RPMI8226 (cell line): ENCODE results near the gene UVRAG.

Source experiments
- DNase-seq: peaks from one replicate; pipeline ENCODE4 v3.0.0-alpha.2; 2015

The UVRAG gene

DNA sequence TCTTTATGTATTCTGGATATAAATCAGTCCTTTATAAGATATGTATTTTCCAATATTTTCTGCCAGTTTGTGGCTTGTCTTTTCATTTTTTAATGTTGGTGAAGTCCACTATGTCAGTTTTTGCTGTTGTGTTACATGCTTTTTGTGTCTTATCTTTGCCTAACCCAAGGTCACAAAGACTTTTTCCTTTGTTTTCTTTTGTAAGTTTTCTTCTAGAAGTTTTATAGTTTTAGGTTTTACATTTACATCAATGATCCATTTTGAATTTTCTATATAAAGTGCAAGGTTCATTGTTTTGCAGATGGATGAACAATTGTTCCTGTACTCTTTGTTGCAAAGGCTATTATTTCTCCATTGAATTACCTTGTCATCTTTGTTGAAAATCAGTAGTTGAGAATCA lies 69.3 kb downstream of the UVRAG start:
- no peak for DNase-seq

DNA sequence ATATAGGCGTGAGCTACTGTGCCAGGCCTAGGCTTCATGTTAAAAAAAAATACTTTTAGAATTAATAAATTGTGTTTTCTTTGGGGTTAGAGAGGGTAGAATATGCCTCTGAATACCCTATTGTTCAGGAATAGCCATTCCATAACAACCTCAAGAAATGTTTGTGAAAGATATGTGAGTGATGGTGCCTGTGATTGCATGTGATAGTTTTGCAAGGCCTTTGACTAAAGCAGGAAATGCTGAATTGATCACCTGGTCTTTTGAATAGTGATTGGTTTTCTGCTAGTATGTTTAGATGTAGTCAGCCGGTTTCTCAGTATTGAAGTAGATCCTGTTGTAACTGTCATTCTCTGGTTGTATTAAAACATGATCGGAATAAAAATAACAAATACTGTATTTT lies 73.4 kb downstream of the UVRAG start:
- DNase-seq = no peak

DNA sequence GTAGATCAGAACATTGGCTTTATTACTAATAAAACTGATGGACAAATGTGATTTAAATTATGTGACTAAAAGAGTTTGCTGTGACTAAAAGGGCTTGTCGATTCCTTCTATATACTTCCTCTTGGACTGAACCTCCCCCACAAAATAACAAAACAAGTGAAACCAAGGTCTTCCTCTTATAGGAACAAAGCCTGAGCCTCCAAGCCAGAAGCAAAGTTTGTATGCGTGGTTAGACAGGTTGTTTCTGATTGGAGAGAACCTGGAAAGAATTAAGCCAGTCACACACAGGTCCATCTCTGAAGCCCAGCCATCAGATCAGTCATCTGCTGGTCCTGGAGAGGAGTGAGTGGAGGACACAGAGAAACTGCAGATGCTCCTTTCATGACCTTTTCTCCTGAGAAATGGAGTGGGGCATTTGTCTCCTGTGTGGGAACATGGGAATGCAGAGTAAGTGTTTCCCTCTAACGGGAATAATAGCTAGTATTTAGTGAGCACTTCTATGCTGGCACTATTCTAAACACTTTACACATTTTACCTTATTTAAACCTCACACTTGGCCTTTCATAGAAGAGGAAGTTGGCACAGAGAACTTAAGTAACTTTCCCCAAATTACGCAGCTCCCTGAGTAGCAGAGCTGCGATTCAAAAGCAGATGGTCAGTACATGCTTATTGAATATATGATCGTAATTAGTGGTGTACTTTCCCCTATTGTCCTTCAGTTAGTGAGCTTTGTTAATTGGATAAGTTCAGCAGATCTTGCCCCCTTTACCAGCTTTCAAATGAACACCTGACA lies 77.1 kb downstream of the UVRAG start:
- DNase-seq = no peak

DNA sequence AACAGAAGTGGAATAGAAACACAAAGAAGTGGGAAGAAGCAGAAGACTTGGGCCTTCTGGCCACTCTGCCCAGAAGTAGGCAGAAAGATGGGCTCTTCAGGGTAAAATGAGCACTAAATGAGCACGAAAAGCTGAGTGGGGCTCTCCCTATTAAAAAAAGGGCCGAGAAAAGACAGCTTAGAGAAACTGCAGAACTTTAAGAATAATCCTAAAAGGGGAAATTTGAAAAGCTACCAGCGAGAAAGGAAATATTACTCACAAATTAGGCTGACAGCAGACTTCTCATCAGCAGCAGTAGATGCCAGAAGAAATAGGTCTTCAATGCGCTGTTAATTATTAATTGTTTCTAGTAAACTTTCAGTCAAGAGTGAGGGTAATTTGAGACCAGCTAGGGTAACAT lies 78.2 kb downstream of the UVRAG start:
- no peak for DNase-seq

DNA sequence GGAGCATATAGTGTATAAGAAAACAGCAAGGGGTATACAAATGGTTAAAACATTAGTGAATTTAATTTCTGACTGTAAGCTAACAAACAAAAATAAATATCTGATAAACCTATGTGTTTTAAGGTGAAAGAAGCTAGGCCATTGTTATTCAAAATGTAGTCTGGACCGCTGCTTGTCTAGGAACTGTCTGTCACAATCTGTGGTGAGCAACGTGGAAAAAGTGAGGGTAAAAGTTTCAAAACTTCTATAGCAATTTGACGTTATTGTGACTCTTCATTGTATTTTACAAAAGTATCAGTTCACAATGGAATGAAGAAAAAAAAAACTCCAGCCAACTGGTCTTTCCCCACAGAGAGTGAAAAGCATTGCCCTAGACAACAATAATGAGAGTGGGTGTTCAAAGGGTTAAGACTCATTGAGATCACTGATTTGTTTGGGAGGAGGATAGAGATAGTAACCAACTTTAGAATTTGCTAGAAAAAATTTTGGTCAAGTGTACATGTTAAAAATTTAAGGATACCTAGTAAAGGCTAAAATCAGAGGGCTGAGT lies 79.1 kb downstream of the UVRAG start:
- DNase-seq = no peak

DNA sequence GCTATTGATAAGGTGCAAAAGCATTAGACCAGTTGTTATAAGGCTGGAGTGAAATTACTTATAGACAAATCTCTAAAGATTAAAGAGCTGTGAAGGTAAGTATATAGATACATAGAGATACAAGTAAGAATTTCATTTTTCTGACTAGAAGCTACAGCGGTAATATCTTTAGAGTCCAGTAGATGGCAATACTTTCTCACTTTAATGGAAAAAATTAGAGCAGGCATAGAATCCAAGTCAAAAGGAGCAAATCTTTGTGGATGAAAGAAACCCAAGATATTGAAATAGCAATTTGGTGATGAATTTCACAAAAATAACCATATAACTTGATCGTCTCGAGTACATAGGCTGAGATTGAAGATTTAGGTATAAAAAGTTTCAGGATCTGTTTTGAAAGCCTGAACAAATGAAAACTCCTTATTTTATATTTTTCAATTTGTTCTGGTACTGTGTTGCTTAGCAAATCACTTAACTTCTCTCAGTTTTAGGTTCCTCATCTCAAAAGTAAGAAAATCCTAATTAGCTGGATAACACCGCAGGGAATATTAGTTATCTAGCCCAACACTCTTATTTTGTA lies 81.9 kb downstream of the UVRAG start:
- peak; percentile 59 for DNase-seq

DNA sequence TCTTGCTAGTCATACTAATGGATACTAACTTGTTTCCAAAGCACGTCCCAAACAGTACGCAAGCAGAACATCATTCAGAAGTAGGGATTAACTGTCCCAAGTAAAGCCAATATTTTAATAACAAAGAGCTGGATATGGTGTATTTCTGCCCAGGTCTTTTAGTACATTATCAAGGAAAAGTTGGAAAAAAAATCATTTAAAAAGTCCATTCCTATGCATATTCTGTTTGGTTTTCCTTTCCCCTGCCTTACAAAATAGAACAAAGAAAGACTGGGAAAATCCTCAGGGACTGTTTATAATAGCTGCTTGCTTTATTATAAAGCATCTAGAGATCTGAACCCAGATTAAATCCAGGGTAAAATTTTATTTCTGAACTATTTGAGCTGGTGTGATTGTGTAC lies 83.9 kb downstream of the UVRAG start:
- DNase-seq = no peak

DNA sequence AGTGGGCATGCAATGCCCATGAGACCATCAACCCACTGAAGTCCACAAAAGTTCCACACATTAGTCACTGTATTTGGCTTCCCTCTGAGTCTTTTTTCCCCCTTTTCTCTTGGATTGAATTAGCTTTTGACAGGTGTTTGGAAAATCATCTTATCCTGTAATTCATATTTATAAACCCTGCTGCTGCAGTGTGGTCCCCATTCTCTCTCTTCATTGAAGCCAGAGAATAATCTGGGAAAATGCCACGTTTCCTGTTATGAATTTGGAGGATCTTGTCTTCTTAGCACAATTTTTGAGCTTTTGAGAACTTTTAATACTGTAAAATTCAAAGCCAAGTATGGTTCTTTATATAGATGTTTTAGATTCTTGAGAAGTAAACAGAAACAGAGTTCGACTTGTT lies 84.8 kb downstream of the UVRAG start:
- no peak for DNase-seq

DNA sequence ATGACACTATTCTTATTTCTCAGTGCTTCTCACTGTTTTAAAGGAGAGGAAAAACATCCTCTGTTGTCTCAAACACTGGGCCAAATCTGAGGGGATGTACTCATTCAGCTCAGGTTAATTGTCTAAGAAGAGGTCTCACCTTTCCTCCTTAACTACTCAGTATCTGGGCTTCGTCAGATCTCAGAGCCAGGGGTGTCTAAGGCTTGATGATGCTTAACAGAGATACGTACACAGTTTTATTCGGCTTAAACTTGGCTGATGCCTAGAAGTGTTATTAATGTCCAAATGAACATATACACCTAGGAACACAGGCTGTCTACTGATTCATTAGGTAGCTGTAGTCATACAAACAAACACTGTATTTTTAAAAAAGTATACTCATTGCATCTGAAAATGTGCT lies 85.8 kb downstream of the UVRAG start:
- no peak for DNase-seq

DNA sequence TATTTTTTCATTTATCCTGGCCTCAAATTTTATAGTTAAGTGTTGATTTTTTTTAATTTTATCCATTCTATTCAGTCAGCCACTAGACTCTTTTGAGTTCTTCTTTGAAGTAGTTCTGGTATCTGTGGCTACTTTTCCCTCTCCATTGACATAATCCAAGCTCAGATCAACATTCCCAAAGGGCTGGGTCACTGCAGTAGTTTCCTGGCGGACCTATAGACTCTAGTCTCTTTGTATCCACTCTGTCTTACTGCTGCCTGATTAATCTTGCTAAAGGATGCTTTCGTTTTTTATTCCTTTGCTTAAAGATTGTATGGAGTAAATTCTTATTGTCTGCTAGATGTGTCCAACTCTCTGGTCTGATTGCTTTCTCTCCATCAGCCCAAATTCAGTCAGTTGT lies 87.6 kb downstream of the UVRAG start:
- DNase-seq = no peak

DNA sequence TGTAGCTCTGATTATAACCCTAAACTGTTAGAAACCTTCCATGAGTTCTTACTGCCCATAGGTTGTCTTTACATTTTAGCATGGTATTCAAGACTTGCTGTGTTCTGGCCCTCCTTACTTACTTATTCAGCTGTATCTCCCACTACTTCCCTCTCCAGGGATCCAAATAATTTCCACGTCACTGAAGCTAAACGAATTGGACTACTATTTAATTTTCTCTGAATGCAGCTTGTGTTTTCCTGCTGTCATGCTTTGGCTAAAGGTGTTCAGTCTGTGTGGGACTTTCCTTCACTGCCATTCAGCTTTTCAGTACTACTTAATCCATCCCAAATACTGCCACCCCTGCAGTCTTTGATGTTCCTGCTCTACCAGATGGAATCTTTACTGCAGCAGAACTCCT lies 88.3 kb downstream of the UVRAG start:
- DNase-seq = no peak

DNA sequence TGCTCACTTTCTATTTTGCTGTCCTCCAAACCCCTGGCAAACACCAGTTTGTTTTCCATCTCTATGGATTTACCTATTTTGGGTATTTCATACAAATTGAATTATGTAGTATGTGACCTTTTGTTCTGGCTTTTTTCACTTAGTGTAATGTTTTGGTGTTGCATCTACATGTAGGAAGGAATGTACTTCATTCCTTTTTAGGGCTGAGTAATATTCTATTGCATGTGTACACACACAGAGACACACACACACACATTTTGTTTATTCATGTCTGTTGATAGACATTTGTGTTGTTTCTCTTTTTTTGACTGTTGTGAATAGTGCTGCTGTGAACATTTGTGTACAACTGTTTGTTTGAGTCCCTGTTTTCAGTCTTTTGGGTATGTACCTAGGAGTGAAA lies 90.4 kb downstream of the UVRAG start:
- no peak for DNase-seq

DNA sequence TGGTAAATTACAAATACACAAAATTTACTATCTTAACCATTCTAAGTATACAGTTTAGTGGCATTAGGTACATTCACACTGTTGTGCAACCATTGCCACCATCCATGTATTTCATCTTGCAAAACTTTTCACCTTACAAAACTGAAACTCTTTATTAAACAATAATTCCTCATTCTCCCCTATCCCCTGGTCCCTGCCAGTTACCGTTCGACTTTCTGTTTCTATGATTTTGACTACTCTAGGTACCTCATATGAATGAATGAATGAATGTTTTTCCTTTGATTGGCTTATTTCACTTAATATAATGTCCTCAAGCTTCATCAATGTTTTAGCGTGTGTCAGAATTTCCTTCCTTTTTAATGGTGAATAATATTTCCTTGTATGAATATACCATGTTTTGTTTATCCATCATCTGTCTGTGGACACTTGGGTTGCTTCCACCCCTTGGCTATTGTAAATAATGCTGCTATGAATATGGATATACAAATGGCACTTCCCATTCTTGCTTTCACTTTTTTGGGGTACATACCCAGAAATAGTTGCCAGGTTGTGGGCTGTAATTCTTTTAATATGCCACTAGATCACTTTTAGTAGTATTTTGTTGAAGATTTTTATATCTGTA lies 93.0 kb downstream of the UVRAG start:
- DNase-seq = no peak

DNA sequence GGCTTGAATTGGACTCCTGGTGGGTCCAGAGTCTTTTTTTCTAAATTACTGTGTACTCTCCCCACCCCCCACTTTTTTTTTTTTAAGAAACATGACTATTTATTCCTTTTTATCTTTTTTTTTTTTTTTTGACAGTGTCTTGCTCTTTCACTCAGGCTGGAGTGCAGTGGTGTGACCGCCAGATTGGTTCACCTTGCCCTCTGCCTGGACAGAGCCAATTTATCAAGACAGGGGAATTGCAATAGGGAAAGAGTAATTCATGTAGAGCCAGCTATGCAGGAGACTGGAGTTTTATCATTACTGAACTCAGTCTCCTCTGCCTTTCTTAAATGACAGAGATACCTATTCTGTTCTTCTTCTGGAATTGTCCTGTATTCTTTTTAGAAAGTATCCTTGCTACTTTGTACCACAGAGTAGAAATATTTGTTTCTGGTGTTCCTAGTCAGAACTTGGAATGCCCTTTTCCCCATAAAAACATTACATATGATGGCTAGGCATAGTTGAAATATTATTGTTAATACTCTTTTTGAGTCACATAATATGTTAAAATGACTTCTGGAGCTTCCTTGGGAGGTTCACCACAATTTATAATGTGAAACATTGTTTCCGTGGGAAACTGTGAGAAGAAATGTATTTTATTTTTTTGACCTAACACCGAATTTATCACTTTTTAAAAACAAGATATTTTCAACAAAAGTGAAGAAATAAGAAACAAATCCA lies 95.6 kb downstream of the UVRAG start:
- DNase-seq = no peak

DNA sequence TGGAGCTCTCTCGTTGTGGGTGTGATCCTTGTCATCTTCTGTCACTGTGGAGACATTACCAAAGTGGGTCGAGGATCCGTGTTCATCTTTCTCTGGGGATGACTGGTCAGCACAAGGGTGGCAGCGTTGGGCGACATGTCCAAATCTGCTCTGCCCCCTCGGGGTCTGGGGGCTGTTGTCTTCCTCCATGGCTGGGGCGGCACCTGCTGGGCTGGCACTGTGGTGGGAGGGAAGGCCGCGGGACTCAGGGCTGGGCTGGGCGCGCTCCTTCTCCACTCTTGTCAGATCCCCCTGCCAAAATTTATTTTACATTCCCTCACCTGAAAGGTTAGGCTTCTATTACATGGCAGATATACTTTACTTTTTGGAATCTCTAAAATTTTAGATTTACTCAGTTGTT lies 96.4 kb downstream of the UVRAG start:
- no peak for DNase-seq

DNA sequence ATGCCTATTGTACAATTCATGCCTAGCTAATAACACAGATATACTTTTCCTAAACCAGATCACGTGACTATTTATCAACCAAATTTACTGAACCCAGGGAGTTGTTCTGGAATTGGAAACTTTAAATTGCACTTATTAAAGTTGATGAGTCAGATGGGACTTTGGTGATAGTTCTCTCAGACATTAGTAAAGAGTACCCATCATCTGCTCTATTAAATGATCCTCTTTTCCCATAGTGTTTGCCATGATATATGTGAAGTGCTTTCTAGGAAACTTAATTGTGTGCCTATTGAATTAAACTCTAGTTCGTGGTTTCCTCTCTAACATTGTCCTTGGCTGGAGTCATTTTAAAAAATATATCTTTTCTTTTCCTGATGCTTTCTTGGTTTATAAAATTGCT lies 99.0 kb downstream of the UVRAG start:
- no peak for DNase-seq

DNA sequence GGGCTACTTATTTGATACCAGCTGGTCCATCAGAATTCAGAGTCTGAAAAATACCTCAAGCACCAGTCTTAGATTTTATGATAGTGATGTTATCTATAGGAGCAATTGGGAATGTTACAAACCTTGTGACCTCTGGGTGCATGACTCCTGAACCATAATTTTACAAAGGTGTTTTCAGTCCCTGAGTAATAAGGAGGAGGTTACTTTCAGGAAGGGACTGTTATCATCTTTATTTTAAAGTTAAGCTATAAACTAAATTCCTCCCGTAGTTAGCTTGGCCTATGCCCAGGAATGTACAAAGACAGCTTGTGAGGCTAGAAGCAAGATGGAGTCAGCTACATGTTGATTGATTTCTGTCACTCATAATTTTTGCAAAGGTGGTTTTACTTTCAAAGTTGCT lies 101.9 kb downstream of the UVRAG start:
- no peak for DNase-seq

DNA sequence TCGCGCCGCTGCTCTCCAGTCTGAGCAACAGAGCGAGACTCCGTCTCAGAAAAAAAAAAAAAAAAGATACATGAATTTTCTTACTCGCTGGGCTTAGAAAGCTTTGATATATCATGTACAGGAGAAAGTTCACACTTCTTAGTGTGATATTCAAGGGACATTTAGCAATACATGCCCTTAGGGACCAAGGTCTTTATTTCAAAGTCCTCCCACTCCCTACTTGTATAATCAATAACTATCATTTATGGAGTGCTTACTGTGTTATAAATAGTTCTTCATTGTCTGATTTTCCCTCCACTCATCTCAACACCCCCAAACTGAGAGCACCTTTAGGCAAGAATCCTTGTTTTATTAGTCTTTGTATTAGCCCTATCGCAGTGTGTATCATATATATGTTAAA lies 103.3 kb downstream of the UVRAG start:
- no peak for DNase-seq

DNA sequence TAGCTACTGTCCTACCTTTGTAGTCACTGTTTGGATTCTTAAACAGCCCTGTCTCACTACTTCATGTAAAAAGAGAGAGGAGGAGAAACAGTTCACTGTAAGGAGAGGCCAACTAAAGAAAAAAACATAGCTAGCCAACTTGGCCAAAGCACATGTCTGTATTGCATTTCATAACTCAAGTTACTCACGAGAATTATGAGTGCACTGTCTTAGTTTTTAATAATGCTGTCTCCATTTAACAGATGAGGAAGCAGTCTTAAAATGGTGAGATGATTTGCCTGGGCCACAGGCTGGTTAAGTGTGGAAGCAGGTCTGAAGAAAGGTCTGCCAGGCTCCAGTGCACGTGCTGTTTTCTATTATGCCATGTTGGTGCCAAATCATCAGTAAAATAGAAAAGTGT lies 104.5 kb downstream of the UVRAG start:
- no peak for DNase-seq

DNA sequence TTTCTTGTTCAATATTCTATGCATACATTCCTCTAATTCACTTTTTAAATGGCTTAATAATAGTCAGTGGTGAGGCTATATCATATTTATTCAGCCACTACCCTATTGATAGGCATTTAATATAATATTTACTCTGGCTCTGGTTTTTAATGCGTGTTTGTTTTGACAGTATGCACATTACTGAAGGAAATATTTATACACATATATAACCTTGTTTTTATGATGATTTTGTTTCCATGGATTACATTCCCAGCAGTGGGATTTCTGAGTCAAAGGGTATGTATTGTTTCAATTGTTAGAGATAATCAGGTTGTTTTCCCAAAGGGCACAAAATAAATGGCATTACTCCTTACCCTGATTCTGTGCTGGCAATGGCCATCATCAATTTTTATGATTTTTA lies 105.8 kb downstream of the UVRAG start:
- DNase-seq = no peak

DNA sequence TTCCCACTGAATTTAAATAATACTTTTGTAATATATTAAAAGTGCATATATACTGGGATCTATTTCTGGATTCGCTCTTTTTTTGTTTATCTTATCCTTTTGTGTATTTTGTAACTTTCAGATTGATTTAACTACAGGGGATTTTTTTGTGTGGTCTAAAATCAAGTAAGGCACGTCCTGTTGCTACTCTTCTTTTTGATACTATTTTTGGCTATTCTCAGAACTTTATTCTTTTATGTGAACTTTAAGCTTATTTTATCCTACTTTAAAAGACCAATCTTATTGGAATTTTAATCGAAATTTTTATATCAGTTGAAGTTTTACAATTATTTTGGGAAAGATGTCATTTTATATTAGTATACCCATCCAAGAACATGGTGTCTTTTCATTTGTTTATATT lies 106.8 kb downstream of the UVRAG start:
- DNase-seq = no peak

DNA sequence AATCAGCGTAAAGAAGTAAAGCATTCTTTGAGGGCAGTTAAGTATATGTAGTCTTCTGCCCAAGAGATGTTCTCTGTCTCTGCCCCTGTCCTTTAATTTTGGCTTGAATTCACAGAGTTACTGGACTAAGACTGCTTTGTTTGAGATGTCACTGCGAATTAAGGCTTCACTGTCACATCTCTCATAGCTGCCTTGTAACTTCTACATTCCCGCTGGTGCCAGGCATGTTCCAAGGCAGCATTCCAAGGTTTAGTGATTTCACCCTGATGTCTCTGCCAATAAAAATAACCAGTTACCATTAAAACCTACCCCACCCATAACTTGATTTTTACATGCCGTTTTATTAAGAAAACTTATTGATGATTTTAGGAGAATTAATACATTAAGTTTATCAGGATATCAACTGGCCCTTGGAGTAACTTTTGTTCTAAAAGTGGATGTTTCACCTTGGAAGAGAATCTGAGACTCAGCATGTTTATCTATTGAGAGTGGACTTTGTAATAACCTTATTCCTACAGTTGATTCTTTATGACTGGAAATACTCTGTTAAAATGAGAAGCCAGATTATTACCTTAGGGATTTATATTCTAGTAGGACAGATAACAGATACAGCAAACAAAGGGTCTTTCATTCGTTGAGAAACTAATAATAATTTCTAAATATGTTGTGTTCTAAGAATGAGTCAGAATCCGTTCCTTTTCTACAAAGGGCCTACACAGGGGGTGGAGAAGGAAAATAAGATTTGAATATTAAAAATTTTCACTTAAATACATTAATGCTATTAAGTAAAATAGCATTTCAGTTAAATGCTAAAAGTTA lies 110.2 kb downstream of the UVRAG start:
- no peak for DNase-seq

DNA sequence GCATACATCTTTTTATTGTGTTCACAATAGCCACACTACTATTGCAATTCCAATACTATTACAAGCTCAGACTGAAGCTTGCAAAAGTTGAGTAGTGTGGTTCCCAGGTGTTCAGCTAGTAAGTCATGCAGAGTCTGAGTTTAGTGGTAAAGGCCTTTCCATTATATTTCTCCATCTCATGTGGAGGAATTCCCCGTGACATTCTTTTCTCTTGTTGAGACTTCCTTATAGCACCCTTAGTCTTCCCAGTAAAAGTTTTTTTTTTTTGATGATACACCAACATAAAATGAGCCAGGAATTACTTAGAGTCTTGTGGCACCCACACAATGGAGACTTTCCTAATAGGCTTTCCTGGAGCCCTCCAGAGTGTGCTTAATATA lies 110.8 kb downstream of the UVRAG start:
- no peak for DNase-seq
